HG02970 (cell line): ENCODE data around the gene DLX1.
"Not testable (repeated sequence)": the region's sequence is repeated elsewhere in the genome, so short reads cannot be mapped to it uniquely, and the experiment has no call there.

Experiments
- ATAC-seq: cut with Tn5 transposase; IDR thresholded peaks from one replicate; pipeline ENCODE4 v1.9.1; 2021; ENCODE audit warnings: mild to moderate bottlenecking, moderate library complexity, moderate number of reproducible peaks; ENCODE audit not compliant: unreplicated experiment, low FRiP score

Gene DLX1

DNA sequence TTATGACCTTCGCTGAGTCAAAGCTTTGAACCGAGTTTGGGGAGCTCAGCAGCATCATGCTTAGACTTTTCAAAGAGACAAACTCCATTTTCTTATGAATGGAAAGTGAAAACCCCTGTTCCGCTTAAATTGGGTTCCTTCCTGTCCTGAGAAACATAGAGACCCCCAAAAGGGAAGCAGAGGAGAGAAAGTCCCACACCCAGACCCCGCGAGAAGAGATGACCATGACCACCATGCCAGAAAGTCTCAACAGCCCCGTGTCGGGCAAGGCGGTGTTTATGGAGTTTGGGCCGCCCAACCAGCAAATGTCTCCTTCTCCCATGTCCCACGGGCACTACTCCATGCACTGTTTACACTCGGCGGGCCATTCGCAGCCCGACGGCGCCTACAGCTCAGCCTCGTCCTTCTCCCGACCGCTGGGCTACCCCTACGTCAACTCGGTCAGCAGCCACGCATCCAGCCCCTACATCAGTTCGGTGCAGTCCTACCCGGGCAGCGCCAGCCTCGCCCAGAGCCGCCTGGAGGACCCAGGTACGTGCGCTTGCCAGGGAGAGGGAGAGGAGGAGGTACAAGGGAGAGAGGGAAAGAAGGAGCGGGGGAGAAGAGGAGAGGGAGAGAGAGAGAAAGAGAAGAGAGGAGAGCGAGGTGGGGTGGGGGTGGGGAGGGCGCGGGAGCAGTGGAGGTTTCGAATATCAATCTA is at the start of gene DLX1:
Gene DLX1, plus strand, starts transcription at position 48 of the 700 bp plus-strand sequence. Its CDS starts 171 bp downstream, at position 219.
- ATAC-seq, result no peak

DNA sequence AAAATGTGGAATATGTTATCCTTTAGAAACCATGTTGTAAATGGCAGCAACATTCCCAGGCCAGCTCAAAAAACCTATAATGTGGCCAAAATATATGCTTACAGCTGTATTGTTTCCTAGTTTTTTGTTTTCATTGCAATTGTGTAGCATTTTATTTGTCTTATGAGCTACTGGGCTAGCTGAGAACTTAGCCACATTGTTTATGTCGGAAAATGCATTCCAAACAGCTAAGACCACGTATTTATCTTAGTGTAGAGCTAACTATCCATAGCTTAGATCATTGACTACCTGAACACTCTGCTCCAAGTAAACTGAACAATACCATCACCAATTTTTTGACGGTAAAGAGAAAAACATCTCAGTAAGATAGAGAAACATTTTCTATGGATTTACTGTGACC is 47.2 kb upstream of the DLX1 start:
- no peak for ATAC-seq

DNA sequence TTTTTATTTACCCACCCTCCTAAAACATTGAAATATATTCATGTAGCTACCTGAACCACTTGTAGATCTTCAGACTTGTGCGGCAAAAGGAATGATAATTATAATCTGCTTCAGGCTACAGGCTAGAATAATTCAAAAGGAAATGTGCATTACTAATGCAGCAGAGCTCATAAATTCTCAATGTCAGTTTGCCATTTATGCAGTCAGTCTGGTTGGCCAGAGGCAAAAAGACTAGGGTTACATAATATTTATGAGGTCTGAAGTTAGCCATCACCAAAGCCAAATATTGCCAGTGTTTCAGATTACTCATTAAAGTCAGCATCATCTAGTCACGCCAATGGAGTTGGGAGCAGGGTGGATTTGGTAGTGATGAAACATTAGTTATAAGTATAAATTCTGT is 46.7 kb upstream of the DLX1 start:
- ATAC-seq, result no peak

DNA sequence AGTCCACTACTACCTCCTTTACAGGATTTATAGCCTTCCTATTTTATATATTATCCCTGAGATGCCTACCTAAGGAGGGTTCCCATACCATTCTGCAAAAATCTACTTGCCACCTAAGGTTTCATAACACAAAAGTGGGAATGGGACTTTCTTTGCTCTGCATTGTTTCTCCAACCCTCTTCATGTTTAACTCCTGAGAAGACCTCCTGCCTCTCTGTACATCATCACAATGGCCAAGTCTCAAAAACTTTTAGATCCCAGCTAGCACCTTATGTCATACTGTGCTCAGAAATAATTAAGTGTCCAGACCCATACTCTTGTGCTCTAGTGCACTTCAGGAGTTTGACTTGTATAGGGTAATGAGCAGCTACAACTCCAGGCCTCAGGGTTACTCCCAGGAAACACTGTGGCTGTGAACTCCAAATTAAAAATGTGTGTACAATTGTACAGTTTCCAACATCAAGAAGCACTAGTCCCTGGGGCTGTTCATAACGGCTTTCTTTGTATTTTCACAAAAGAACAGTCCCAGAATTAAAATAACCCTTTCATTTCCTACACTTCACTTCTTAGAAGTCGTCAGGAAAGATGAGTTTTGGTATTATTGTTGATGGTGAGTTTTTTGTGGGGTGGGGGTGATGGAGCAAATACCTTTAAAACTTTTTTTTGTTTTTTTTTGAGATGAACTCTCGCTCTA is 46.1 kb upstream of the DLX1 start:
- no peak for ATAC-seq

DNA sequence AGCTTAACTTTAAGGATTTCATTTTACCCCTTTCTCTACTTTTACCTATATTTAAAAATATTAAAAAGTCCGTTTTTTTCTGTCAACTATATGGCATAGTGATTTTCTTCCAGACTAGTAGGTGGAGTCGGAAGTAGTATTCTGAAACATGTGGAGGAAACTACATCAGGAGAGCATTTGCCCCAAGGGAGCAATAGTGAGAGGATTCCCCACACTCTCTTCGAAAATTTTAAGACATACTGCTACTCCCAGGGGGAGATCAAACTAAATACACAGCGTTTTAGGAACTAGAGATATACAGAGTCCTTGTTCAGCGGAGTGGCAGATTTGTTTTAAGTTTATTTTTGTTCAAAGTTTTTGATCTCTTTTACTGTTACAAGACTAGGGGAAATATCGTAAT is 45.0 kb upstream of the DLX1 start:
- no peak for ATAC-seq

DNA sequence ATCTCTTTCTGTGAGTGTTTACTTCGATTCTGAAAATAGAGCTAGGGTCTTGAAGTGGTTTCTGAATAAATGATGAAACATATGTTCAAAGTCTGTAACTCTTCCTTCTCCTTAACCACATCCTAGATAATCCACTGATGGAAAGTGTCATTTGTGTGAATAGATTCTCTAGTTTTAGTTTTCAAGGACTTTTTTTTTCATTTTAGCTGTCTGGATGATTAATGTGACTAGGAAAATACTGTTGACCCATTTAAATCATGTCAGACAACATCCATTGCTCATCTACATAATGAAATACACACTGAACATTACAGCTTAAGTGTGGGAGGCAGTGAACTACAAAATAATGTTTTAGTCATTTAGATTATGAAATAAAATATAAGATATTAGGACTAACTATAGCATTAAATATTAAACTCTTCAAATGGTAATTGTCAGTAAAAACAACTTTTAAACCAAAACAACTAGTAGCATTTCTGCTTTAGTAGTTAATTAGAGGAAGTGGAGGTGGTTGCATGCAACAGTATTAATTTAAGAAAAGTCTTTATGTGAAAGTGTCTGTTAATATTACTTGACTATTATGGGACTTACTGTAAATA is 39.1 kb upstream of the DLX1 start:
- no peak for ATAC-seq

DNA sequence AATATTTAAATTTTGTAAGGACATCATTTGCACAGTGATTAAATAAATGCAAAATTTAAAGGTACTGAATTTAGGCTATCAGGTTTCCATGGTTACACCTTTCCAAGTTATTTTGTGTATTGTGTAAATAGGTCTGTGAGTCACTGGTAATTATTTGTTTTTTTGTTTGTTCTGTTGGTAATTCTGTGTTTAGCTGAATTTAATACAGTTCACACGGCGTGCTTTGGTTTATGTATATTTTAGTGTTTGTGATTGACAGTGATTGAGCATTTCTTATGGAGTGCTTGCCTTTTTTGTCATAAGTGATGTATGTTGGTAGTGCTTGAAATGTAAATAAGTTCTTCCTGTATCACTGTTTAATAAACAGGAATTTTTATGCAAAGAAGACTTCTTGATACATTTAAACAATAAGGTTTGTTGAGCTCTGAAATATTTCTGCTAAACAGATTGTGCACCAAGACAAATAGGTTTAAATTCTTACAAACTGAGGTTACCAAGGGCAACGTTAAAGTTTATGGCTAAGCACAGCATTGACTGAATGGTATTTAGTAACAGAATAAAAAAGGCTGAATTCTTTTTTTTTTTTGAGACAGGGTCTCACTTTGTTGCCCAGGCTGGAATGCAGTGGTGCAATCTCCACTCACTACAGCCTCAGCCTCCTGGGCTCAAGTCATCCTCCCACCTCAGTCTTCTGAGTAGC is 38.3 kb upstream of the DLX1 start:
- no peak for ATAC-seq

DNA sequence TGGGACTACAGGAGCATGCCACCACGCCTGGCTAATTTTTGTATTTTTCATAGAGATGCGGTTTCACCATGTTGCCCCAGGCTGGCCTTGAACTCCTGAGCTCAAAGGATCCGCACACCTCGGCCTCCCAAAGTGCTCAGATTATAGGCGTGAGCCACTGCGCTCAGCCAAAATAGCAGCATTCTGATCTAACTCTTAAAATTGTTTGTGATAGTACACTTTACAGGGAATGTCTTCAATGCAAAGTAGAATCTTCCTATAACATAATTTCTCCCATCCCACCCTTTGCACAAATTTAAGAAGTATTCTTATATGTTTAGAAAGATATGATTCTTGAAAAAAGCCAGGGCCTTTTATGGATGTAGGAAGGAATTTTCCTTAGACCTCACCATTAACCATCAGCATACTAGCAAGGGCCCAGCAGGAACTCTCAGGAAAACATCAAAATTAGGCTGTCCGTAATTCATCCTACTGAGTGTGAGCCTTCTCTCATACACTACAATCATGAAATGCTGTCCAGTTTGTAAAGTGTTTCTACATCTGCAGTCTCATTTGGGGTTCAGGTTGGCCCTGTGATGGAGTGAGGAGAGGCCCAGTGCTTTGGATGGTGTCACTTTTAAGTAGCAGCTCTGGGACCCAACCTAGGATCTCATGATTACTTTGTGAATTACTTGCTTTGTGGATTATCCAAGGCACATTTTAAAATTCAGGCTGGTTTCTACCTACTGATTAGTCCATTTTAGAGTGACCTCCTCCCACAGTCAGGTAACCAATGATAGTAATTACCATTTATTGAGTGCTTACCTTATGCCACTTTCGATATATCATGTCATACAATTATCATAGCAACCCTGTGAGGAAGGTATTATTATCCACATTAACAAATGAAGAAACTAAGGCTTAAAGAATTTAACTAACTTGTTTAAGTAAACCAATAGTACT is 37.5 kb upstream of the DLX1 start:
- no peak for ATAC-seq

DNA sequence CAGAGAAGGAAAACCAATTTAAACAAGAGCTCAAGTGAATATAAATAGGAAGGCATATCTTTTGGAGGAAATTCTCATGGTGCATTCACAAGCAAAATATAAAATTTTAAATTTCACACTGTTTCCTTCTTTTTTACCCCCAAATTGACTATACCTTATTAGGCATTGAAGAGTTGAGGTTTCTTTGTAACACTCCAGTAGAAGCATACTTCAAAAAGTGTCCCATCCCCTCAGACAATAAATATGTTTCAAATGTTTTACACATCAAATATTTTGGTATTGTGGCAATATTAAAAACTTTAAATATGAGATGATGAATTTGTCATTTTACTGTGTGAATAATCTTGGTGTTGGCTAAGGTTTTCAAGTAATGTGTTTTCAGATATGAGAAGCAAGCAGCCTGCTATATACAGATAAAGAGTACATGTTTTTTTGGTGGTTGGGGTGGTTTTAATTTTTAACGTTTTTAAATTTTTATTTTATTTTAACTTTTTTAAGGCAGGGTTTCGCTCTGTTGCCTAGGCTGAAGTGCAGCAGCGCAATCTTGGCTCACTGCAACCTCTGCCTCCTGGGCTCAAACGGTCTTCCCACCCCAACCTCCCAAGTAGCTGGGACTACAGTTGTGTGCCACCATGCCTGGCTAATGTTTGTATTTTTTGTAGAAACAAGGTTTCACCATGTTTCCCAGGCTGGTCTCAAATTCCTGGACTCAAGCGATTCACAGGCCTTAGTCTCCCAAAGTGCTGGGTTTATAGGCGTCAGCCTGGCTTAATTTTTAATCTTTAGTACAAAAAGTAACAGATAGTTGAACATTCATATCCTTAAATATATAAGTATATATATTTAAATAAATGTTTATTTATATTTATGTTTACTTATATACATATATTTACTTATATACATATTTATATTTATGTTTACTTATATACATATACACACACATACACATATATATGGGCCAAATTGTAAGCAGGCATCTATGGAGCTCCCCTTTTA is 36.5 kb upstream of the DLX1 start:
- ATAC-seq, result no peak

DNA sequence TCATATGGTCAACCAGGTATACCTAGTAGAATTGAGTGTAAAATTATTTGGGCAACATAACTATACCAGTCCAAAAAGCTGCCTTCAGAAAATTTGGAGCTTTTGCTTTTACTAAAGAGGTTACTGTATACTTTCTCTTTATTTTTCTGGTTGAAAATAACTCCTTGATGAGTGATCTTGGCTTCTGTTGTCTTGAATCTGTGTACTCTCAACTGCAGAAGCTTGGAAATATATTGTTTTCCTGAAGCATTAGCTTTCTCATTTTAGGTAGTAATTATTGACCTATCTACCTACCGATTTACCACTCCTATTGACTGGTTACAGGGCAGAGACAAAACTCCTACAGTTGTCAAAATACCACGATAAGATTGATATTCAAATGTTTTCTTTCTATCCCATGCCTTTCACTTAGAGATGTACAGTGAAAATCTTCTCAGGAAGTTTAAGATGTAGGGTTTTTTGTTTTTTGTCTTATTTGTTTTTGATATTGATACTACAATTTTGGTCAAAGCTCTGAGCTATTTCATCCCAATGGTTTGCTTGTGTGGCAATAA is 35.7 kb upstream of the DLX1 start:
- no peak for ATAC-seq

DNA sequence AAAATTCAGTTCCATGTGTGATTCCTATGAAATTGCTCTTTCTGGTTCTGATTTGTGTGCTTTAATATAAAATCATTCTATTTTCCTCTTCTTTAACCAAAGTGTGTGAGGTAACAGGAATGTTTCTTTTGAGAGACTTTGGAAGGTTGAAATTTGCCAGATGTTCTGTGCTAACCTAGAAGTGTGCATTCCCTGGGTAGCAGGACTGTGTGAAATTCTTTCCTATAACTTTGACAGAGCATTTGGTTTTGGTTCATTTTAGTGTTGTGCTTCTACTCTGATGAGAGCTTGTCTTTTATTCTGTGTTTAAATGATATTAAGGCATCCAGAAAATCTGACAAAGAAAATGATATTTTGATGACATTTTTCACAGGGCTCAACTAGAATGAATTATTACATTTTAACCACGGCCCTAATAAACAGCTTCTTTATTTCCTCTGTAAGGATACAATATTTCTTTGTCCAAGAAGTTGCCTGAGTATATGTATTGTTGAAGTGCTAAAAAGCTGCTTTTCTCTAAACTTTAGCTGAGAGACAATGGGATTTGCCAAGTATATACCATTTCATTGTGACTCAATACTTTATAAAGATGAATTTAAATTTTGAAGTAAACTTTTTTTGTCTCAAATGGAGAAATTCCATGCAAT is 34.7 kb upstream of the DLX1 start:
- ATAC-seq, result no peak

DNA sequence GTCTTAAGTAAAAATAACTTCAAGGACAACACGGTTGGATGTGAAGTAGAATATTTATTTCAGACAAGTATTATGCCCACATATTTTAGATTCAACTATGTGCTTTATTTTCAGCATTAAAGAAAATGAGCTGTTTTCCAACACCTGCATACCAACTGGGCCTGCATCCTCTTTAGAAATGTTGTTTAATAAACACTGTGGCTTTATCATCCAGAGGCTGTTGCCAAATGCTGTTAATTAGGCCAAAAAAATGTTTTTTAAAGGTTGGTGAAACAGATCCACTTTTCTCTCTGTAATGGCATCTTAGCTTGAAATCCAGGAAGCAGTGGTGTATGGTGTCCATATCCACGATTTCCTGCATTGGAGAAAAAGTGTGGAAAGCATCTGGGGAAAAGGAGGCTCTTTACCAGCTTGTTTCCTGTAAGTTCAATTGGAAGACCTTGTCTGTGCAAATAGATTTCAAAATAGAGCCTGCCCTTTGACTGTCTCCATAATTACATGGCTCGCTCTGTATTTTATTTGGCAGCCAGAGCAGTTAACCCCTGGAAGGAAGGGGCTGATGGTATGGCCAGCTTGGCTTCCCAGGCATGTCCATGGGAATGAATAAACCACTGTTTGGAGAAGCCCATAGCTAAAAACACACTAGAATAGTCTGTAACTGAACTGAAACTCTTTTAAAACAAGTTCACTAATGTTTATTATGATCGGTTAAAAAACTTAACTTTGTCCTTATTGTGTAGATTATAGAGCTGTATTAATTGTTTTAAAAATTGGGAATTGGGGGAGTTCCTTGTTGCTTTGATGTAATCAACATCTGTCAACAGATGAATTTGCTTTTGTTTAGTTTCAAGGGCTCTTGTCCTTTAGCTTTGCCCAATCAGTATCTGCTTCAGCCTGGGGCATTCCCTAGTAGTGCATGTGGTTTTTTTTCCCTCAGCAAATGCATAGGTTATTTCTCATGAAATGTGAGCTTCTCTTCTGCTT is 33.0 kb upstream of the DLX1 start:
- no peak for ATAC-seq

DNA sequence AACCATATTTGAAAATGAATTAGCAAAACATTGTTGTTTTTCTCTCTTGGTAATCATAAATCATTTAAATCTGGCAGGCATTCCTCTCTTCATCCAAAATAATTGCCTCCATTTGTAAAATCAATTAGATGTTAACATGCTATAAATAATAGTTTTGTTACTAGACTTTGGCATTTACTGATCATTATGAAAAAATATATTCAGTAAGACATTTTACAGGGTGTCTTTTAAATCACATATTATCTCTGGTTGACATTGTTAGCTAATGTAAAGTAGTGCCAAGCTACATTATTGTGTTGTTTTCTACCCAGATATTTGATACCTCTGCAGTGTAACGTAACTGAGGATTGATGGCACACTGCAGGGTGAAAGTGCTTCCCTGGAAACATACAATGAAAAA is 31.8 kb upstream of the DLX1 start:
- ATAC-seq, result no peak

DNA sequence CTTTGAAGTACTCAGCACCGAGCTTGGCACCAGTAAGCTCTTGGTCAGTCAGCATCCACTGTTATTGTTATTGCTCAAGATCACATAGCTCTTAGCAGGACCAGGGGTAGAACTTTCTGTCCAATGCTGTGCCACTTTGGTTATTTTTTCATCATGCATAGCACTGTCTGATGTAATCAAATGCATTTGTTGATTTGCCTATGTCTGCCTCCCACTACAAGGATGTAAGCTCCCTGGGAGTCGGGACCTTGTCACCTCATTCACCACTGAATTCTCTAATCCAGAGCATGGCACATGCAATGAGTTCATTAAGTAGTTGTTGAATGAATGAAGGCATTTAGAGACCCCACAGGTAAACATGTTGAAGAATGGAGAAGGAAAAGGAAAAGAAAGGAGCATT is 29.0 kb upstream of the DLX1 start:
- ATAC-seq, result no peak

DNA sequence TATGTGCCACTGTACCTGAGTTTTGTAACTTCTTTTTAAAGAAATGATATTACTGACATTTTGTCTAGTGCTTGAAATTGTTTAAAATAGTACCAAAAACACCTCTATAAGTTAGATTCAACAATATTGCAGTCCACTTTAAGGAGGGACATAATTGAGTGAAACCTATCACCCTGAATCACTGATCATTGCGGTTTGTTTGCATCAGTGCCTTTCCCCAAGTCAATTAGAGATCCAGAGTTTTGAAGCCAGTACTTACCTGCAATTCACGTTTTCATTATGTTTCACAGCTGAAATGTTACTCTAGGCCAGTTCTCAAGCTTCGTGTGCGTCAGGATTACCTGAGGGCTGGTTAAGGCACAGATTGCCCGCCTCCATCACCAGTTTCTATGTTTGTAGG is 26.6 kb upstream of the DLX1 start:
- ATAC-seq, result no peak

DNA sequence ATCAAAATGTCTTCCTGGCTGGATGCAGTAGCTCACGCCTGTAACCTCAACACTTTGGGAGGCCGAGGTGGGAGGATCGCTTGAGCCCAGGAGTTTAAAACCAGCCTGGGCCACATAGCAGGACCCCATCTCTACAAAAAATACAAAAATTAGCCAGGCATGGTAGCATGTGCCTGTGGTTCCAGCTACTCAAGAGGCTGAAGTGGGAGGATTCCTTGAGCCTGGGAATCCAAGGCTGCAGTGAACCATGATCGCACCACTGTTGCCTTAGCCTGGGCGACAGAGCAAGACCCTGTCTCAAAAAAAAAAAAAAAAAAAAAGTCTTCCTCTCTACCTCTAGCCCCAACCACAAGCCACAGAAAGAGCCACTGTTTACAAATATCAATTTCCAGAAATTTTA is 25.2 kb upstream of the DLX1 start:
- ATAC-seq, result not testable (repeated sequence)

DNA sequence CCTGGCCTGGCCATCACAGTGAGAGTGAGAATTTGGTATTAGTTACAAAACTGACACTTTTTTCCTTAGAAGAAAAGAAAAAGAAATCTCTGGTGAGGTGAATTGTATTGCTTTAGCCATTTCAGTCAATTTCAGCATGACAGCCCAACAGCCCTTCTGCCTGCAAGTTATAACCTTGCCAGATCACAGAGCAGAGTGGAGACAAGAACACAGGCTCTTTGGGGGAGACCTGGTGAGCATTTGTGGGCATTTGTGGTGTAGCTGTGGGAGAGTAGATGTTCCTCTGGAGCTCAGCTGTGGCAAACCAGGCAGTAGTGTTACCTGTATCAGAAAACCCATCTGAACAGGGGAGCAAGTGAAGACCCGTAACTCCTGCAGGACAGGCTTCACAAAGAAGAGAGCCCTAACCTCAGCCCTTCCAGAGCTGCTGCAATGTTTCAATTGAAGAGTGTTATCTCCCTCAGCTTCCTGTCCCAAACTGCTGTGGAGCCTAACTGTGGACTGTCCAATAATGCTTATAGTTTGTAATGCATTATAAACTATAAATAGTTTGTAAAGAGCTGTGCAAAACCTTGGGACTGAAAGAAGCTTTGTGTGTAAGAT is 22.8 kb upstream of the DLX1 start:
- no peak for ATAC-seq
